Measurements from ENCODE around the gene RUBCNL.

RUBCNL gene

DNA sequence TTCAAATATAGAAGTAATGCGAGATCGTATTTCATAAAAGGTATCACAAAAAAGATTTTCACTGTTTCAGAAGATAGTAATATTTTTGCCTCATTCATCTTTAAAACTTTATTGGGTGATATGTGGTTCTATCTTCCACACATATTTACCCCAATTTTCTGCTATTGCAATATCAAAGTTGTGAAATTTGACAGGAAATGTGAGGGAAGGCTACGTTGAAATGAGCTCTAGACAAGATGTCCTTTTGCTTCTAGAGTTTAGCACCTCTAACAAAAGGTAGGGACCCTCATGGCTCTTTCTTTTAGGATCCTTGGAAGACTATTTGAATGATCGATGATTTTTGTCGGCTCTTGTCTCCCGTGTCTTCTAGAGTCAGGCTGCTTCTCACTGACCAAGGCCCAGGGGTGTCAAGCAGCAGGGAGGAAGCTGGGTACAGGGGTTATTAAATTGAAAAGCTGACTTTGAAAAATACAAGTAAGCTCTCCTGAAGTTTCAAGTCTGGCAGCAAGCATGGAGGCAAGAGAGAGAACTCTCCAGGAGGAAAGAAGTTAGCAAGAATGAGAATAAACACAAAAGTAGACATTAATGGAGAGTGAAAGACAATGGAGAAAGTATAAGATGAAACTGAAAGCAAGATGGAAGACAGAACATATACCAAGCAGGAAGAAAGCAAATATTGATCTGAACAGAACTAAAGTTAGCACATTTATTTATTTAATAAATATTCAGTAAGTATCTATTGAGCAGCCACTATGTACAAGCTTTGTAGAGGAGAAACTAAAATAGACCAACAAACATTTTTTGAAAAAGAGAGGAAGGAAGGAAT is 73.4 kb downstream of the RUBCNL start:
- Histone ChIP-seq H3K79me2 (ENCODE audit: insufficient read depth, low read length) (no peaks in the 10 kb centered on the region), H3K4me1 (ENCODE audit: insufficient read depth, low read length, severe bottlenecking) (no peaks in the 10 kb centered on the region), H3K36me3 (ENCODE audit: insufficient read depth, low read length) (no peaks in the 10 kb centered on the region), H3K27ac (ENCODE audit: low read depth, low read length, poor library complexity, severe bottlenecking) (no peak overlapping the region), H2AFZ (ENCODE audit: low read length) (no peak overlapping the region), H3K4me3 (ENCODE audit: low read depth, low read length, poor library complexity, severe bottlenecking) (no peak overlapping the region), H3K9me3 (ENCODE audit: low read length) (no peaks in the 10 kb centered on the region), H3K27me3 (ENCODE audit: insufficient read depth, low read length) (no peaks in the 10 kb centered on the region), H3K9ac (ENCODE audit: low read length) (no peak overlapping the region), H4K20me1 (ENCODE audit: insufficient read depth, low read length) (no peaks in the 10 kb centered on the region), H3F3A (ENCODE audit: insufficient read depth, low read length) (no peaks in the 10 kb centered on the region), H3K9me2 (ENCODE audit: low read depth, low read length) (no peaks in the 10 kb centered on the region), H3K4me2 (ENCODE audit: low read length) (no peak overlapping the region)
- TF ChIP-seq, protein P1, sequence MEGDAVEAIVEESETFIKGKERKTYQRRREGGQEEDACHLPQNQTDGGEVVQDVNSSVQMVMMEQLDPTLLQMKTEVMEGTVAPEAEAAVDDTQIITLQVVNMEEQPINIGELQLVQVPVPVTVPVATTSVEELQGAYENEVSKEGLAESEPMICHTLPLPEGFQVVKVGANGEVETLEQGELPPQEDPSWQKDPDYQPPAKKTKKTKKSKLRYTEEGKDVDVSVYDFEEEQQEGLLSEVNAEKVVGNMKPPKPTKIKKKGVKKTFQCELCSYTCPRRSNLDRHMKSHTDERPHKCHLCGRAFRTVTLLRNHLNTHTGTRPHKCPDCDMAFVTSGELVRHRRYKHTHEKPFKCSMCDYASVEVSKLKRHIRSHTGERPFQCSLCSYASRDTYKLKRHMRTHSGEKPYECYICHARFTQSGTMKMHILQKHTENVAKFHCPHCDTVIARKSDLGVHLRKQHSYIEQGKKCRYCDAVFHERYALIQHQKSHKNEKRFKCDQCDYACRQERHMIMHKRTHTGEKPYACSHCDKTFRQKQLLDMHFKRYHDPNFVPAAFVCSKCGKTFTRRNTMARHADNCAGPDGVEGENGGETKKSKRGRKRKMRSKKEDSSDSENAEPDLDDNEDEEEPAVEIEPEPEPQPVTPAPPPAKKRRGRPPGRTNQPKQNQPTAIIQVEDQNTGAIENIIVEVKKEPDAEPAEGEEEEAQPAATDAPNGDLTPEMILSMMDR (IDR thresholded peaks at IDR 0.05; ENCODE audit: low read length) = no peak
- TF ChIP-seq EZH2 (IDR thresholded peaks at IDR 0.05; ENCODE audit: borderline replicate concordance, low read length) = no peak

DNA sequence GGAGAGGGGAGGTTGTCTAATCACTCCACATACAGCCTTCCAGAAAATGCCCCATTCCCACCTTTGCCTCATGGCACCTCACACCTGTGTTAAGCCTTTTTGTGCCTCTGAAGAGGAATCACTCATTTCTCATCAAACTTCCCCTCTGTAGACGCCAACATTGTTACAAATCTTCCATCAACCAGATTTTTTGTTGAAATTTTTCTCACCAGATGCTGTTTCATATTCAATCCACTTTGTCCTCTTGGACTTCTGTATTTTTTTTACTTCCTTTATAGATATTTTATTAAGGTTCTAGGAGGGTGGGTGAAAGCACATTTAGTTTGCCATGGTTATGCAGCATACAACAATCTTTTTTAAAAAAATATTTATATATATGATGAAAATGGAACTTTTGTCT is 74.0 kb downstream of the RUBCNL start:
- no peak overlapping the region for H3K27ac ChIP-seq (ENCODE audit: low read depth, low read length, poor library complexity, severe bottlenecking)
- H3F3A ChIP-seq (ENCODE audit: insufficient read depth, low read length) = no peaks in the 10 kb centered on the region
- no peaks in the 10 kb centered on the region for H3K4me1 ChIP-seq (ENCODE audit: insufficient read depth, low read length, severe bottlenecking)
- no peak overlapping the region for H3K9ac ChIP-seq (ENCODE audit: low read length)
- TF ChIP-seq, protein P1 (IDR thresholded peaks at IDR 0.05; ENCODE audit: low read length) = no peak
- TF ChIP-seq EZH2 (IDR thresholded peaks at IDR 0.05; ENCODE audit: borderline replicate concordance, low read length) = no peak
- H3K4me2 ChIP-seq (ENCODE audit: low read length) = no peak overlapping the region
- no peaks in the 10 kb centered on the region for H3K9me3 ChIP-seq (ENCODE audit: low read length)
- no peaks in the 10 kb centered on the region for H3K27me3 ChIP-seq (ENCODE audit: insufficient read depth, low read length)
- H4K20me1 ChIP-seq (ENCODE audit: insufficient read depth, low read length) = no peaks in the 10 kb centered on the region
- no peaks in the 10 kb centered on the region for H3K9me2 ChIP-seq (ENCODE audit: low read depth, low read length)
- H3K36me3 ChIP-seq (ENCODE audit: insufficient read depth, low read length) = no peaks in the 10 kb centered on the region
- H3K79me2 ChIP-seq (ENCODE audit: insufficient read depth, low read length) = no peaks in the 10 kb centered on the region
- no peak overlapping the region for H3K4me3 ChIP-seq (ENCODE audit: low read depth, low read length, poor library complexity, severe bottlenecking)
- H2AFZ ChIP-seq (ENCODE audit: low read length) = no peak overlapping the region

DNA sequence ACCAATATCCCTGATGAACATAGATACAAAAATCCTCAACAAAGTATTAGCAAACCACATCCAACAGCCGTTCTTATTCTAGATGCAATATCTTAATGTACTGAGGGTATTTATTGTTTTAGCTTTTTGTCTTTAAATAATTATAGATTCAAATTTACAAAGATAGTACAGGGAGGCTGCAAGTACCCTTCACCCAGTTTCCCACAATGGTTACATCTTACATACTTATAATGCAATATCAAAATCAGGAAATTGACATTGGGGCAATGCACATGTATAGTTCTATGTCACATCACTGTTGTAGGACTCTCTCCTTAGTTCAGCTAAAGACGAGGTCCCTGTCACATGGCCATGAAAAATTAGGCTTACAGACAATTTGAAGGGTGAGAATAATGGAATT is 75.8 kb downstream of the RUBCNL start:
- Histone ChIP-seq H3K27ac (ENCODE audit: low read depth, low read length, poor library complexity, severe bottlenecking) (no peak overlapping the region), H3K9me2 (ENCODE audit: low read depth, low read length) (no peaks in the 10 kb centered on the region), H3K36me3 (ENCODE audit: insufficient read depth, low read length) (no peaks in the 10 kb centered on the region), H3F3A (ENCODE audit: insufficient read depth, low read length) (no peaks in the 10 kb centered on the region), H3K4me3 (ENCODE audit: low read depth, low read length, poor library complexity, severe bottlenecking) (no peak overlapping the region), H2AFZ (ENCODE audit: low read length) (no peak overlapping the region), H3K4me1 (ENCODE audit: insufficient read depth, low read length, severe bottlenecking) (no peaks in the 10 kb centered on the region), H3K4me2 (ENCODE audit: low read length) (no peak overlapping the region), H4K20me1 (ENCODE audit: insufficient read depth, low read length) (no peaks in the 10 kb centered on the region), H3K27me3 (ENCODE audit: insufficient read depth, low read length) (no peaks in the 10 kb centered on the region), H3K9ac (ENCODE audit: low read length) (no peak overlapping the region), H3K79me2 (ENCODE audit: insufficient read depth, low read length) (no peaks in the 10 kb centered on the region), H3K9me3 (ENCODE audit: low read length) (no peaks in the 10 kb centered on the region)
- TF ChIP-seq, protein P1 (IDR thresholded peaks at IDR 0.05; ENCODE audit: low read length) = no peak
- no peak for TF ChIP-seq EZH2 (IDR thresholded peaks at IDR 0.05; ENCODE audit: borderline replicate concordance, low read length)
